Transverse colon (tissue), 3 donors: ENCODE data around the gene ABTB1.

Experiments used
- EP300 ChIP-seq: sonication (generic); formaldehyde crosslinking; IDR thresholded peaks from one replicate; pipeline ENCODE4 v1.6.1; 2017; ENCODE audit warnings: antibody characterized with exemption, low read depth
- POLR2A ChIP-seq: fragments of 450-650 bp; IDR thresholded peaks from one replicate; pipeline ENCODE4 v1.6.1; 2016; ENCODE audit warnings: antibody characterized with exemption, mild to moderate bottlenecking, moderate library complexity
- TF ChIP-seq, protein P1 (sequence below), 5 experiments: fragments of 200-600 bp in 3 of 5; fragments of 450-650 bp in 2 of 5; sonication (generic) in 3 of 5; IDR thresholded peaks; 1 replicate in 2 of 5; 2 replicates in 3 of 5; pipeline ENCODE4 v1.5.1; 2016 to 2017; ENCODE audit warnings: antibody characterized with exemption in 5 of 5, inconsistent platforms in 3 of 5, mild to moderate bottlenecking in 2 of 5, moderate library complexity in 1 of 5

- TF ChIP-seq, protein P1, sequence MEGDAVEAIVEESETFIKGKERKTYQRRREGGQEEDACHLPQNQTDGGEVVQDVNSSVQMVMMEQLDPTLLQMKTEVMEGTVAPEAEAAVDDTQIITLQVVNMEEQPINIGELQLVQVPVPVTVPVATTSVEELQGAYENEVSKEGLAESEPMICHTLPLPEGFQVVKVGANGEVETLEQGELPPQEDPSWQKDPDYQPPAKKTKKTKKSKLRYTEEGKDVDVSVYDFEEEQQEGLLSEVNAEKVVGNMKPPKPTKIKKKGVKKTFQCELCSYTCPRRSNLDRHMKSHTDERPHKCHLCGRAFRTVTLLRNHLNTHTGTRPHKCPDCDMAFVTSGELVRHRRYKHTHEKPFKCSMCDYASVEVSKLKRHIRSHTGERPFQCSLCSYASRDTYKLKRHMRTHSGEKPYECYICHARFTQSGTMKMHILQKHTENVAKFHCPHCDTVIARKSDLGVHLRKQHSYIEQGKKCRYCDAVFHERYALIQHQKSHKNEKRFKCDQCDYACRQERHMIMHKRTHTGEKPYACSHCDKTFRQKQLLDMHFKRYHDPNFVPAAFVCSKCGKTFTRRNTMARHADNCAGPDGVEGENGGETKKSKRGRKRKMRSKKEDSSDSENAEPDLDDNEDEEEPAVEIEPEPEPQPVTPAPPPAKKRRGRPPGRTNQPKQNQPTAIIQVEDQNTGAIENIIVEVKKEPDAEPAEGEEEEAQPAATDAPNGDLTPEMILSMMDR (IDR thresholded peaks at IDR 0.05): no peak
- TF ChIP-seq POLR2A (no peak), EP300 (no peak)
These were observed 6.1 kb downstream of the ABTB1 start for GRCh38 chr3:127678611-127679533.
